HG02759 (cell line): Measurements from ENCODE around the gene MYO3B.

Experiments used
- ATAC-seq: cut with Tn5 transposase; IDR thresholded peaks from one replicate; pipeline ENCODE4 v1.9.1; 2021; ENCODE audit warnings: mild to moderate bottlenecking, moderate library complexity; ENCODE audit not compliant: unreplicated experiment

The MYO3B gene

GRCh38 chr2:170498619-170499018 is 320.7 kb downstream of the MYO3B start:
- ATAC-seq: no peak

- no peak for ATAC-seq
Observed at GRCh38 chr2:170500104-170500503, 322.2 kb downstream of the MYO3B start.

- ATAC-seq: no peak
Observed at GRCh38 chr2:170500770-170501169, 322.8 kb downstream of the MYO3B start.

GRCh38 chr2:170501421-170502043 is 323.6 kb downstream of the MYO3B start:
- ATAC-seq: no peak

- no peak for ATAC-seq
Observed at GRCh38 chr2:170502361-170503130, 324.6 kb downstream of the MYO3B start.

GRCh38 chr2:170503563-170503962 is 325.6 kb downstream of the MYO3B start:
- ATAC-seq: no peak

GRCh38 chr2:170503971-170504809 is 326.2 kb downstream of the MYO3B start:
- ATAC-seq: no peak

- ATAC-seq: no peak
Observed at GRCh38 chr2:170504810-170505145, 326.8 kb downstream of the MYO3B start.

- no peak for ATAC-seq
Observed at GRCh38 chr2:170505631-170506275, 327.8 kb downstream of the MYO3B start.

GRCh38 chr2:170509452-170510193 is 331.7 kb downstream of the MYO3B start:
- ATAC-seq: no peak

- ATAC-seq: no peak
Observed at GRCh38 chr2:170512266-170512665, 334.3 kb downstream of the MYO3B start.

GRCh38 chr2:170514140-170514539 is 336.2 kb downstream of the MYO3B start:
- no peak for ATAC-seq

GRCh38 chr2:170517538-170517937 is 339.6 kb downstream of the MYO3B start:
- ATAC-seq: no peak

GRCh38 chr2:170518911-170519310 is 341.0 kb downstream of the MYO3B start:
- ATAC-seq: no peak

GRCh38 chr2:170521299-170521698 is 343.4 kb downstream of the MYO3B start:
- no peak for ATAC-seq

GRCh38 chr2:170523506-170523905 is 345.6 kb downstream of the MYO3B start:
- no peak for ATAC-seq

GRCh38 chr2:170524828-170525565 is 347.1 kb downstream of the MYO3B start:
- ATAC-seq: peak; percentile 75

- peak; percentile 10 for ATAC-seq
Observed at GRCh38 chr2:170525566-170525900, 347.6 kb downstream of the MYO3B start.

- no peak for ATAC-seq
Observed at GRCh38 chr2:170530284-170530745, 352.4 kb downstream of the MYO3B start.
